Panc1 (cell line): ENCODE data around the gene HPRT1. TPM values are rescaled to one million over a fixed set of nuclear protein-coding genes. Genes with fewer than 3 reads are reported as not detected.
A peak's percentile ranks its signal among the peaks of the same experiment; 100 is the strongest.

Source experiments
- ATAC-seq: fragments of 200-7000 bp; cut with Tn5 transposase; 2 replicates; pipeline ENCODE4 v1.9.1; 2020; ENCODE audit warnings: mild to moderate bottlenecking, moderate library complexity
- BruUV-seq: library from RNA; stranded (reverse); fragments of 400-500 nt; replicated peaks from 2 replicates; lab custom pipeline; 2021; lab: Mats Ljungman, UMichigan
- CTCF ChIA-PET: fragments of 300-600 bp; sonication (Branson Sonifier 250); formaldehyde crosslinking; loops from one replicate; lab custom pipeline; 2022; ENCODE audit warnings: antibody characterized with exemption; lab: Charles Lee
- POLR2A ChIA-PET: fragments of 300-600 bp; sonication (Branson Sonifier 250); formaldehyde crosslinking; loops from one replicate; lab custom pipeline; 2022; ENCODE audit warnings: antibody characterized with exemption; lab: Charles Lee
- DNase-seq: peaks from one replicate; pipeline ENCODE4 v3.0.0-alpha.2; 2010; ENCODE audit warnings: low read depth, low spot score
- H3K27ac ChIP-seq: 2 replicates; pipeline ENCODE4 v1.5.1; 2011; ENCODE audit warnings: mild to moderate bottlenecking, low read length, inconsistent platforms
- H3K27me3 ChIP-seq: fragments of 200-500 bp; sonication (Bioruptor generic); 2 replicates; pipeline ENCODE4 v1.6.0; 2014; ENCODE audit warnings: low read length, inconsistent platforms; ENCODE audit not compliant: control insufficient read depth, insufficient read depth
- H3K36me3 ChIP-seq: fragments of 200-500 bp; sonication (Bioruptor generic); 2 replicates; pipeline ENCODE4 v1.5.1; 2014; ENCODE audit warnings: inconsistent platforms, mild to moderate bottlenecking, low read length, moderate library complexity; ENCODE audit not compliant: control insufficient read depth, insufficient read depth
- H3K4me1 ChIP-seq: 2 replicates; pipeline ENCODE4 v1.5.1; 2011; ENCODE audit warnings: inconsistent platforms, mild to moderate bottlenecking, low read length, moderate library complexity; ENCODE audit not compliant: control insufficient read depth, insufficient read depth
- H3K4me3 ChIP-seq, 2 experiments: 2 replicates each; pipeline ENCODE4 v1.5.1; 2011 to 2012; ENCODE audit warnings: low read depth in 2 of 2, low read length in 2 of 2, mild to moderate bottlenecking in 2 of 2, inconsistent platforms in 1 of 2, moderate library complexity in 1 of 2
- H3K9me3 ChIP-seq: fragments of 200-500 bp; sonication (Bioruptor generic); 2 replicates; pipeline ENCODE4 v1.5.1; 2014; ENCODE audit warnings: low read depth, mild to moderate bottlenecking, inconsistent platforms, low read length, moderate library complexity; ENCODE audit not compliant: control insufficient read depth, insufficient read depth
- CTCF ChIP-seq: fragments of 450-650 bp; IDR thresholded peaks from 2 replicates; pipeline ENCODE4 v1.5.1; 2017; ENCODE audit warnings: mild to moderate bottlenecking
- POLR2AphosphoS5 ChIP-seq: IDR thresholded peaks from 2 replicates; pipeline ENCODE4 v1.6.1; 2012; ENCODE audit warnings: mild to moderate bottlenecking, low read depth, low read length, moderate library complexity
- REST ChIP-seq, 2 experiments: IDR thresholded peaks; 2 replicates each; pipeline ENCODE4 v1.6.1; 2011 to 2012; ENCODE audit warnings: low read depth in 2 of 2, control low read depth in 1 of 2, low read length in 1 of 2, mild to moderate bottlenecking in 1 of 2, moderate library complexity in 1 of 2; ENCODE audit not compliant: insufficient read depth in 1 of 2
- SIN3A ChIP-seq: IDR thresholded peaks from 2 replicates; pipeline ENCODE4 v1.6.1; 2012; ENCODE audit warnings: low read depth, mild to moderate bottlenecking, low read length, moderate library complexity, borderline replicate concordance; ENCODE audit not compliant: insufficient read depth
- TCF7L2 ChIP-seq: IDR thresholded peaks from 2 replicates; pipeline ENCODE4 v1.6.1; 2011; ENCODE audit warnings: mild to moderate bottlenecking, low read depth, low read length, inconsistent platforms
- in situ Hi-C: cut with HindIII; loops from 2 replicates; pipeline ENCODE4 v1.10.0; 2016; ENCODE audit warnings: low sequenced_read_pairs, low pct_unique_long_range_greater_than_20kb
- intact Hi-C: fragments of 100-400 bp; cut with micrococcal nuclease; formaldehyde crosslinking; loops from one replicate; pipeline ENCODE4 v1.10.0; 2022; ENCODE audit not compliant: unreplicated experiment
- total RNA-seq: library from RNA; stranded (reverse); gene quantifications from one replicate; pipeline ENCODE4 v1.2.1, GENCODE V29; 2021; ENCODE audit not compliant: unreplicated experiment

The HPRT1 gene
- total RNA-seq, 1 experiment from 2014 or later: 77.1 TPM

DNA sequence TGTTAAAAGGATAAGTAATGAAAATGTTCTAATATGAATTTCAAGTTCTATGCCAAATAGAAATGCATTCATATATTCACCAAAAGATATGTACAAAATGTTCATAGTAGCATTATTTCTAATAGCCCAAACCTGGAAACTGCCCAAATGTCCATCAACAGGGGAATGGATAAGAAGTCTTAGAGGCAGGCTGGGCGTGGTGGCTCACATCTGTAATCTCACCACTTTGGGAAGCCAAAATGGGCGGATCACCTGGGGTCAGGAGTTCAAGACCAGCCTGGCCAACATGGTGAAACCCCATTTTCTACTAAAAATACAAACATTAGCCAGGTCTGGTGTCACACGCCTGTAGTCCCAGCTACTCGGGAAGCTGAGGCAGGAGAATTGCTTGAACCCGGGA, 2.3 kb upstream of the HPRT1 start:
- POLR2A ChIA-PET: no interaction called here
- intact Hi-C loops (no loop called here), in situ Hi-C loops (no loop called here)
- Histone ChIP-seq H3K9me3 (no peaks in the 10 kb centered on the region), H3K27ac (no peak overlapping the region), H3K4me3 (no peak overlapping the region), H3K36me3 (no peaks in the 10 kb centered on the region), H3K27me3 (no peaks in the 10 kb centered on the region), H3K4me1 (no peaks in the 10 kb centered on the region; the same call in 1 of the 2 replicates)
- DNase-seq (no peak), ATAC-seq (no peak)
- CTCF ChIA-PET: no interaction called here
- no TSS peak for BruUV-seq
- TF ChIP-seq SIN3A: no peak
- no peak for TF ChIP-seq POLR2AphosphoS5
- no peak for TF ChIP-seq CTCF
- TF ChIP-seq TCF7L2: no peak
- no peak for TF ChIP-seq REST (IDR thresholded peaks at IDR 0.05; ENCODE audit: insufficient read depth in 1 of 2, low read depth in 2 of 2, low read length in 1 of 2)

DNA sequence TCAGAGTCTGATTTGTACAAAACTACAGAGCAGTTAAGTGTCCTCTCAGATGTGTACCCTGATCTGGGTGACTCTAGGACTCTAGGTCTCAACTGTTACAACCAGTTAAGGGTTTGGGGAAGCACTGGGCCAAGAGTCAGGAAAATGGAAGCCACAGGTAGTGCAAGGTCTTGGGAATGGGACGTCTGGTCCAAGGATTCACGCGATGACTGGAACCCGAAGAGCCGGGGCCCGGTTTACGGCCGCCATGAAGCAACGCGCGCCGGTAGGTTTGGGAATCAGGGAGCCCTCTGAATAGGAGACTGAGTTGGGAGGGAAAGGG, 321 bp upstream of the HPRT1 start:
- H3K9me3 ChIP-seq: no peaks in the 10 kb centered on the region
- peak; percentile 81 for ATAC-seq
- ChIA-PET POLR2A (no interaction called here), CTCF (no interaction called here)
- peak overlapping the region; percentile 78 for H3K27ac ChIP-seq
- no peaks in the 10 kb centered on the region for H3K36me3 ChIP-seq
- TF ChIP-seq POLR2AphosphoS5 (no peak), REST (IDR thresholded peaks at IDR 0.05; ENCODE audit: insufficient read depth in 1 of 2, low read depth in 2 of 2, low read length in 1 of 2) (no peak), TCF7L2 (no peak), SIN3A (no peak), CTCF (no peak)
- no peaks in the 10 kb centered on the region for H3K27me3 ChIP-seq
- BruUV-seq: no TSS peak
- peaks cover 5% of the 10 kb centered on the region; the same call in 1 of the 2 replicates for H3K4me1 ChIP-seq
- peak overlapping the region; percentile 71 to 78 for H3K4me3 ChIP-seq
- in situ Hi-C loops: no loop called here
- no peak for DNase-seq
- intact Hi-C loops: no loop called here
